Measurements from ENCODE around the gene RAD54L. TPM values are rescaled to one million over a fixed set of nuclear protein-coding genes. Genes with fewer than 3 reads are reported as not detected.

Gene RAD54L
- total RNA-seq, result 0.59 and 1.4 TPM in 2 replicates

- H3K27me3 ChIP-seq (ENCODE audit: insufficient read depth, low read length), result no peaks in the 10 kb centered on the region
- H3K4me1 ChIP-seq (ENCODE audit: insufficient read depth, low read length), result peaks cover 16% of the 10 kb centered on the region
- TF ChIP-seq, protein P1, sequence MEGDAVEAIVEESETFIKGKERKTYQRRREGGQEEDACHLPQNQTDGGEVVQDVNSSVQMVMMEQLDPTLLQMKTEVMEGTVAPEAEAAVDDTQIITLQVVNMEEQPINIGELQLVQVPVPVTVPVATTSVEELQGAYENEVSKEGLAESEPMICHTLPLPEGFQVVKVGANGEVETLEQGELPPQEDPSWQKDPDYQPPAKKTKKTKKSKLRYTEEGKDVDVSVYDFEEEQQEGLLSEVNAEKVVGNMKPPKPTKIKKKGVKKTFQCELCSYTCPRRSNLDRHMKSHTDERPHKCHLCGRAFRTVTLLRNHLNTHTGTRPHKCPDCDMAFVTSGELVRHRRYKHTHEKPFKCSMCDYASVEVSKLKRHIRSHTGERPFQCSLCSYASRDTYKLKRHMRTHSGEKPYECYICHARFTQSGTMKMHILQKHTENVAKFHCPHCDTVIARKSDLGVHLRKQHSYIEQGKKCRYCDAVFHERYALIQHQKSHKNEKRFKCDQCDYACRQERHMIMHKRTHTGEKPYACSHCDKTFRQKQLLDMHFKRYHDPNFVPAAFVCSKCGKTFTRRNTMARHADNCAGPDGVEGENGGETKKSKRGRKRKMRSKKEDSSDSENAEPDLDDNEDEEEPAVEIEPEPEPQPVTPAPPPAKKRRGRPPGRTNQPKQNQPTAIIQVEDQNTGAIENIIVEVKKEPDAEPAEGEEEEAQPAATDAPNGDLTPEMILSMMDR (IDR thresholded peaks at IDR 0.05; ENCODE audit: extremely low read depth, low read depth, low read length), result no peak
- DNase-seq (ENCODE audit: insufficient read length, low spot score, missing footprints), result peak; percentile 99
- H2AFZ ChIP-seq (ENCODE audit: low read length), result peak within 1 kb of the TSS; percentile 99
- no peaks in the 10 kb centered on the region for H3K9me3 ChIP-seq (ENCODE audit: low read depth, low read length)
- peak within 1 kb of the TSS; percentile 98 for H3K4me3 ChIP-seq (ENCODE audit: insufficient read depth, low read length)
- no peaks in the 10 kb centered on the region for H4K20me1 ChIP-seq (ENCODE audit: insufficient read depth, low read length)
- peak within 1 kb of the TSS; percentile 99 for H3K4me2 ChIP-seq (ENCODE audit: insufficient read depth, low read length)
- no peaks in the 10 kb centered on the region for H3K36me3 ChIP-seq (ENCODE audit: insufficient read depth, low read length)
- H3K79me2 ChIP-seq (ENCODE audit: insufficient read depth, low read length), result peaks cover 16% of the 10 kb centered on the region
- peak within 1 kb of the TSS; percentile 95 for H3K27ac ChIP-seq (ENCODE audit: low read depth, low read length)
These were observed at the start of gene RAD54L for GRCh38 chr1:46247436-46248121. RAD54L (plus strand) TSS chr1:46247763; CDS start chr1:46248406, 643 bp downstream.

DNA sequence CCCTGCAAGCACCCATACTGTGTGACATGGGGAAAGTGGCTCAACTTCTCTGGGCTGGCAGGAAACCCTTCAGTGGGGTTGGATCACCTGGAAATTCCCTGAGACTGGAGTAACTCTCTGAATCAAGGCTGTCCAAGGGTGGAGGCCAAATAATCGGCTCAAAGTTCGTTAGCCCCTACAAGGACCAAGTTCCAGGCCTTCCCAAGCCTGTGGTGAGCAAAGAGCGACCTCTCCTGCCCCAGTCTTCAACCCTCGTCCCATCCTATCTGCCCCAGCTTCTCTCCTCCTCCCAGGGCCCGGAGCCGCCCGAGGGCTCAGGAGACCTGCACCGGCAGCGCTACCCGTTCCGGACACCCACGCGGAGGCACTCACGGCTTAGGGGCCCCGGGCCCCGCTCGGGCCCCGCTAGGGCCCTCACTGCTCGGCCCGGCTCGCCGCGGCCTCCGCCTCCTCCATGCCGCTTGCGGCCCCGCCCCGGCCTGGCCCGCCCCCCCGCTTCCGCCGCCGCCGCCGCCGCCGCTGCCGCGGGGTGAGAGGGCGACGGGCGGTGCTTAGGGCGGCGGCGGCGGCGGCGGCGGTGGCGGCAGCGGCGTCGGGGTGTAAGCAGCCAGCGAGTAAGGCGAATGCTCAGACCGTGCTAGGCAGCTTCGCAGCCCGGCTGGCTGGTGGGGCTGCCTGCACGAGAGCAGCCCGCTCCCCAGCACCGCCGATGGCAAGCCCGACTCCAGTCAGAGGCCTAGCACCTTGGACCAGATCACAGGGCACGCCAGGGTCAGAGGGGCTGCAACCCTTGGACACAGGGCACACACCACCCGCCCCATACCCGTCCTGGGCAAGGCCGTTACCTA is 49.4 kb upstream of the RAD54L start, which contains the start of gene POMGNT1:
Gene POMGNT1 (minus strand): TSS at position 471 of the 848 bp plus-strand sequence. CDS start 613 bp downstream, outside the sequence.
- H3K27me3 ChIP-seq (ENCODE audit: insufficient read depth, low read length), result no peaks in the 10 kb centered on the region
- peaks cover 16% of the 10 kb centered on the region for H3K79me2 ChIP-seq (ENCODE audit: insufficient read depth, low read length)
- peaks cover 12% of the 10 kb centered on the region for H3K4me1 ChIP-seq (ENCODE audit: insufficient read depth, low read length)
- H3K4me2 ChIP-seq (ENCODE audit: insufficient read depth, low read length), result peak within 1 kb of the TSS; percentile 97
- peak within 1 kb of the TSS; percentile 97 for H2AFZ ChIP-seq (ENCODE audit: low read length)
- H3K4me3 ChIP-seq (ENCODE audit: insufficient read depth, low read length), result peak within 1 kb of the TSS; percentile 92
- H4K20me1 ChIP-seq (ENCODE audit: insufficient read depth, low read length), result no peaks in the 10 kb centered on the region
- H3K36me3 ChIP-seq (ENCODE audit: insufficient read depth, low read length), result peaks cover 17% of the 10 kb centered on the region
- H3K9me3 ChIP-seq (ENCODE audit: low read depth, low read length), result no peaks in the 10 kb centered on the region
- DNase-seq (ENCODE audit: insufficient read length, low spot score, missing footprints), result peak; percentile 99
- TF ChIP-seq, protein P1 (IDR thresholded peaks at IDR 0.05; ENCODE audit: extremely low read depth, low read depth, low read length), result peak; percentile 23
- peak within 1 kb of the TSS; percentile 70 for H3K27ac ChIP-seq (ENCODE audit: low read depth, low read length)

- no peak overlapping the region for H3K27ac ChIP-seq (ENCODE audit: low read depth, low read length)
- H3K36me3 ChIP-seq (ENCODE audit: insufficient read depth, low read length), result peaks cover 9% of the 10 kb centered on the region
- peak overlapping the region; percentile 91 for H3K4me2 ChIP-seq (ENCODE audit: insufficient read depth, low read length)
- H3K4me3 ChIP-seq (ENCODE audit: insufficient read depth, low read length), result peak overlapping the region; percentile 92
- H4K20me1 ChIP-seq (ENCODE audit: insufficient read depth, low read length), result peaks cover 1% of the 10 kb centered on the region
- H3K27me3 ChIP-seq (ENCODE audit: insufficient read depth, low read length), result no peaks in the 10 kb centered on the region
- no peaks in the 10 kb centered on the region for H3K9me3 ChIP-seq (ENCODE audit: low read depth, low read length)
- TF ChIP-seq, protein P1 (IDR thresholded peaks at IDR 0.05; ENCODE audit: extremely low read depth, low read depth, low read length), result no peak
- H3K79me2 ChIP-seq (ENCODE audit: insufficient read depth, low read length), result peaks cover 22% of the 10 kb centered on the region
- DNase-seq (ENCODE audit: insufficient read length, low spot score, missing footprints), result peak; percentile 89
- peaks cover 19% of the 10 kb centered on the region for H3K4me1 ChIP-seq (ENCODE audit: insufficient read depth, low read length)
- no peak overlapping the region for H2AFZ ChIP-seq (ENCODE audit: low read length)
These were observed 48.3 kb upstream of the RAD54L start for GRCh38 chr1:46199233-46199749.
